ENCODE results near the gene ALS2. TPM values are rescaled to one million over a fixed set of nuclear protein-coding genes. Genes with fewer than 3 reads are reported as not detected.

The ALS2 gene
- total RNA-seq, 1 experiment from 2014 or later, result 26.4 TPM

- DNase-seq (ENCODE audit: low read depth), result no peak
Observed at GRCh38 chr2:201758234-201758633, 22.5 kb downstream of the ALS2 start.

- no peak for DNase-seq (ENCODE audit: low read depth)
Observed at GRCh38 chr2:201754717-201755415, 25.9 kb downstream of the ALS2 start.

- DNase-seq (ENCODE audit: low read depth), result no peak
Observed at GRCh38 chr2:201751566-201751965, 29.2 kb downstream of the ALS2 start.

- no peak for DNase-seq (ENCODE audit: low read depth)
Observed at GRCh38 chr2:201746551-201746950, 34.2 kb downstream of the ALS2 start.

GRCh38 chr2:201735486-201735885 lies 45.2 kb downstream of the ALS2 start:
- no peak for DNase-seq (ENCODE audit: low read depth)

GRCh38 chr2:201734111-201734510 lies 46.6 kb downstream of the ALS2 start:
- DNase-seq (ENCODE audit: low read depth), result no peak

GRCh38 chr2:201733544-201733943 lies 47.2 kb downstream of the ALS2 start:
- no peak for DNase-seq (ENCODE audit: low read depth)

- DNase-seq (ENCODE audit: low read depth), result no peak
Observed at GRCh38 chr2:201730651-201731285, 50.0 kb downstream of the ALS2 start.

- DNase-seq (ENCODE audit: low read depth), result no peak
Observed at GRCh38 chr2:201715459-201715858, 65.3 kb downstream of the ALS2 start.

GRCh38 chr2:201712726-201713125 lies 68.0 kb downstream of the ALS2 start:
- DNase-seq (ENCODE audit: low read depth), result no peak

- peak; percentile 71 for DNase-seq (ENCODE audit: low read depth)
Observed at GRCh38 chr2:201709747-201710146, 71.0 kb downstream of the ALS2 start.

- peak; percentile 23 for DNase-seq (ENCODE audit: low read depth)
Observed at GRCh38 chr2:201709049-201709448, 71.7 kb downstream of the ALS2 start.

GRCh38 chr2:201707753-201708152 lies 73.0 kb downstream of the ALS2 start:
- DNase-seq (ENCODE audit: low read depth), result peak; percentile 72

GRCh38 chr2:201707142-201707541 lies 73.6 kb downstream of the ALS2 start:
- no peak for DNase-seq (ENCODE audit: low read depth)

- no peak for DNase-seq (ENCODE audit: low read depth)
Observed at GRCh38 chr2:201704536-201704935, 76.2 kb downstream of the ALS2 start.

- no peak for DNase-seq (ENCODE audit: low read depth)
Observed at GRCh38 chr2:201701646-201702045, 79.1 kb downstream of the ALS2 start.

GRCh38 chr2:201699416-201699815 lies 81.3 kb downstream of the ALS2 start:
- no peak for DNase-seq (ENCODE audit: low read depth)

- DNase-seq (ENCODE audit: low read depth), result peak; percentile 89
Observed at GRCh38 chr2:201698588-201699226, 82.0 kb downstream of the ALS2 start, which contains the start of gene MPP4. MPP4 (minus strand) TSS chr2:201698644; CDS start chr2:201693954, 4,690 bp downstream.

- DNase-seq (ENCODE audit: low read depth), result peak; percentile 88
Observed at GRCh38 chr2:201697899-201698298, 82.8 kb downstream of the ALS2 start.

GRCh38 chr2:201696151-201696659 lies 84.5 kb downstream of the ALS2 start:
- peak; percentile 97 for DNase-seq (ENCODE audit: low read depth)

GRCh38 chr2:201685156-201685555 lies 95.6 kb downstream of the ALS2 start:
- no peak for DNase-seq (ENCODE audit: low read depth)

GRCh38 chr2:201680743-201681142 lies 100.0 kb downstream of the ALS2 start:
- DNase-seq (ENCODE audit: low read depth), result peak; percentile 44

- DNase-seq (ENCODE audit: low read depth), result no peak
Observed at GRCh38 chr2:201678401-201678800, 102.3 kb downstream of the ALS2 start.
